RCC 7860 (cell line): ENCODE results near the gene AGAP3.
"Not testable (repeated sequence)": the region's sequence is repeated elsewhere in the genome, so short reads cannot be mapped to it uniquely, and the experiment has no call there.

Source experiments
- DNase-seq: peaks from one replicate; pipeline ENCODE4 v3.0.0-alpha.2; 2015; ENCODE audit warnings: low spot score
- FAIRE-seq: peaks from 2 replicates; lab custom pipeline; 2012; peaks lifted over from hg19 to GRCh38; lab: Jason Lieb, UNC

Gene AGAP3

GRCh38 chr7:151085691-151086620 lies at the start of gene AGAP3:
AGAP3 (plus strand) TSS chr7:151086475; CDS start chr7:151086742, 267 bp downstream.
- no peak for FAIRE-seq

GRCh38 chr7:151038951-151039849 lies 47.1 kb upstream of the AGAP3 start:
- peak; percentile 98 for FAIRE-seq
- peak; percentile 100 for DNase-seq

More at GRCh38 chr7:151085691-151086620, at the start of gene AGAP3:
- peak; percentile 68 for DNase-seq

- no peak for DNase-seq
- no peak for FAIRE-seq
These were observed 46.3 kb upstream of the AGAP3 start for GRCh38 chr7:151039850-151040548.

- no peak for FAIRE-seq
- DNase-seq = no peak
These were observed 45.5 kb upstream of the AGAP3 start for GRCh38 chr7:151040616-151041375.

GRCh38 chr7:151043449-151043848 lies 42.8 kb upstream of the AGAP3 start:
- not testable (repeated sequence) for FAIRE-seq, DNase-seq

- FAIRE-seq = no peak
- no peak for DNase-seq
These were observed 42.3 kb upstream of the AGAP3 start for GRCh38 chr7:151043959-151044358.

GRCh38 chr7:151045262-151045661 lies 41.0 kb upstream of the AGAP3 start:
- FAIRE-seq (no peak), DNase-seq (no peak)

GRCh38 chr7:151045967-151046366 lies 40.3 kb upstream of the AGAP3 start:
- no peak for DNase-seq
- FAIRE-seq = no peak

- DNase-seq = peak; percentile 3
These were observed 39.4 kb upstream of the AGAP3 start for GRCh38 chr7:151046603-151047573.

GRCh38 chr7:151047976-151048815 lies 38.1 kb upstream of the AGAP3 start, which contains the start of gene ASIC3:
ASIC3 (plus strand) TSS chr7:151048531; CDS start chr7:151048886, 355 bp downstream.
- DNase-seq (no peak), FAIRE-seq (no peak)

More at GRCh38 chr7:151046603-151047573, 39.4 kb upstream of the AGAP3 start:
- FAIRE-seq = no peak

GRCh38 chr7:151048911-151049463 lies 37.3 kb upstream of the AGAP3 start:
- DNase-seq (no peak), FAIRE-seq (no peak)

- DNase-seq (no peak), FAIRE-seq (no peak)
These were observed 35.2 kb upstream of the AGAP3 start for GRCh38 chr7:151051108-151051507.

GRCh38 chr7:151053096-151053495 lies 33.2 kb upstream of the AGAP3 start:
- no peak for FAIRE-seq

GRCh38 chr7:151053751-151054150 lies 32.5 kb upstream of the AGAP3 start:
- DNase-seq (no peak), FAIRE-seq (no peak)

More at GRCh38 chr7:151053096-151053495, 33.2 kb upstream of the AGAP3 start:
- no peak for DNase-seq

GRCh38 chr7:151056283-151056665 lies 30.0 kb upstream of the AGAP3 start:
- FAIRE-seq = no peak
- no peak for DNase-seq

GRCh38 chr7:151056666-151057505 lies 29.4 kb upstream of the AGAP3 start:
- FAIRE-seq = no peak
- no peak for DNase-seq
